Sigmoid colon (tissue), 4 donors: ENCODE results near the gene PTAFR.

ENCODE experiments used
- EP300 ChIP-seq, 4 donors: sonication (generic); formaldehyde crosslinking; IDR thresholded peaks; one replicate each; pipeline ENCODE4 v1.6.1; 2017; ENCODE audit warnings: antibody characterized with exemption in 4 of 4
- POLR2A ChIP-seq, 2 donors: fragments of 450-650 bp; IDR thresholded peaks; one replicate each; pipeline ENCODE4 v1.6.1; 2016; ENCODE audit warnings: antibody characterized with exemption in 2 of 2, mild to moderate bottlenecking in 2 of 2, moderate library complexity in 2 of 2
- TF ChIP-seq, protein P1 (sequence below), 4 experiments: fragments of 450-650 bp in 3 of 4; fragments of 200-600 bp in 1 of 4; IDR thresholded peaks; one replicate each; pipeline ENCODE4 v1.5.1; 2016 to 2019; ENCODE audit warnings: antibody characterized with exemption in 4 of 4, mild to moderate bottlenecking in 3 of 4, moderate library complexity in 2 of 4

DNA sequence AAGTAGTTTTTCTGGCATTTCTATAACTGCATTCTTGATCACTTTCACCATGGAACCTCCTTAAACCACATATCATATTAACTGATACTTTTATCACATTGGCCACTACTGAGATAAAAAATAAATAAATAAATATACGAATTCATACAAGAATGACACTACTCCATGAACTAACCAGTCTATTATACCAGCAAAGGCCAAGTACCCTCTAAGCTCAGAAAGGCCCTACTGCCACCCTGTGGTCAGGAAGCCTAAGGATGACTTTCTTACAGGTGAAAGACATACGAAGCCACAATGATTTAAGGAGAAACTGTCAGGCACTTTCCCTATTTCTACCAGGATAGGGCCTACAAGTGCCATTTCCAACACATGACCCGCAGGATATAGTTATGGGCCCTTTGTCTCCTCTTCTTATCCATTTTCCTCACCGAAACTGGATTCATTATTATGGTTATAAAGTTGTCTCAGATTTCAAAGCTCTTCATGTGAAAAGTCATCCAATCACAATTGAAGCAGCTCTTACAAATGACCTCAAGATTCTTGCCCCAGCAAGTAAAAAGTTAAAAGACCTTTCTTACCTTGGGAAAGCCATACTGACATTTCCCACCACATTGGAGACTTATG, 32.4 kb upstream of the PTAFR start:
- TF ChIP-seq, protein P1, sequence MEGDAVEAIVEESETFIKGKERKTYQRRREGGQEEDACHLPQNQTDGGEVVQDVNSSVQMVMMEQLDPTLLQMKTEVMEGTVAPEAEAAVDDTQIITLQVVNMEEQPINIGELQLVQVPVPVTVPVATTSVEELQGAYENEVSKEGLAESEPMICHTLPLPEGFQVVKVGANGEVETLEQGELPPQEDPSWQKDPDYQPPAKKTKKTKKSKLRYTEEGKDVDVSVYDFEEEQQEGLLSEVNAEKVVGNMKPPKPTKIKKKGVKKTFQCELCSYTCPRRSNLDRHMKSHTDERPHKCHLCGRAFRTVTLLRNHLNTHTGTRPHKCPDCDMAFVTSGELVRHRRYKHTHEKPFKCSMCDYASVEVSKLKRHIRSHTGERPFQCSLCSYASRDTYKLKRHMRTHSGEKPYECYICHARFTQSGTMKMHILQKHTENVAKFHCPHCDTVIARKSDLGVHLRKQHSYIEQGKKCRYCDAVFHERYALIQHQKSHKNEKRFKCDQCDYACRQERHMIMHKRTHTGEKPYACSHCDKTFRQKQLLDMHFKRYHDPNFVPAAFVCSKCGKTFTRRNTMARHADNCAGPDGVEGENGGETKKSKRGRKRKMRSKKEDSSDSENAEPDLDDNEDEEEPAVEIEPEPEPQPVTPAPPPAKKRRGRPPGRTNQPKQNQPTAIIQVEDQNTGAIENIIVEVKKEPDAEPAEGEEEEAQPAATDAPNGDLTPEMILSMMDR (IDR thresholded peaks at IDR 0.05) = peak in 3 of 4 experiments; percentile 29 to 48 (median 43)
- no peak for TF ChIP-seq EP300 (IDR thresholded peaks at IDR 0.05)
- TF ChIP-seq POLR2A (IDR thresholded peaks at IDR 0.05) = no peak
